Stimulated activated CD8-positive, alpha-beta memory T cell treated with anti-CD3 and anti-CD28 coated beads, Interleukin-7, amount 100 ng/mL, for 1 hour (primary cell): ENCODE results near the gene SSRP1.
"Not testable (repeated sequence)": the region's sequence is repeated elsewhere in the genome, so short reads cannot be mapped to it uniquely, and the experiment has no call there.

Source experiments
- DNase-seq, 2 donors: peaks; one replicate each; pipeline ENCODE4 v3.0.0-alpha.2; 2020; ENCODE audit warnings: low read depth in 2 of 2

SSRP1 gene

DNA sequence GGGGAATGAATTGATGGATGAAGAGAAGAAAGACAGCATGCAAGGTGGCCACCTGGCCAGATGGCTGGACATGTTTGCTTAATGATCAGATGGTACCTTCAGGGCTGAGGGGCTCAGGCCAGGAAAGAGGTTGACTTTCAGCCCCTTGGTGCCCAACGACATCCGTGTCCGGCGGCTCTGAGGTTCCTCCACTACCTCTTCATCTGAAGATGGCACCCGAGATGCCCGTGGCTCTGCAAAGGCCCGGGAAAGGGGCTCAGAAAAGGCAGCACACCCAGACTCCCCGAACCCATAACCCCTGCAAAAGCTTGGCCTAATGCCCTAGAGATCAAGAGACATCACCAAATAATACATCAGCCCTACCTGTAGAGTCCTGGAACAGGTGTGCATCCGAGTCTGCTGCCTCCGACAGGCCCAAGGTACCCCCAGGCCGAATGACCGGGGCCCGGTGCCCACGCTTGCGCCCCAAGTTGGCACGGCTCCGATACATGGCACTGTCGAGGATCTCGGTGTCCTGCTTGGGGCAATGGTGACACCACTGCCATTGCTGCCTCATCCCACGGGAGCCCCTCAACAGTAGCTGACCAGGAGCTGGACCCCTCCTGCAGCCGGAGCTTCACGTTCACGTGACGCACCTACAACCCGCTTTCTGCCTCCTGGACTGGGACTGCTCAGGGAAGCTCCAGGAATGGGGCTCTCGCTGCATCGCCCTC lies 33.8 kb downstream of the SSRP1 start:
- no peak for DNase-seq

DNA sequence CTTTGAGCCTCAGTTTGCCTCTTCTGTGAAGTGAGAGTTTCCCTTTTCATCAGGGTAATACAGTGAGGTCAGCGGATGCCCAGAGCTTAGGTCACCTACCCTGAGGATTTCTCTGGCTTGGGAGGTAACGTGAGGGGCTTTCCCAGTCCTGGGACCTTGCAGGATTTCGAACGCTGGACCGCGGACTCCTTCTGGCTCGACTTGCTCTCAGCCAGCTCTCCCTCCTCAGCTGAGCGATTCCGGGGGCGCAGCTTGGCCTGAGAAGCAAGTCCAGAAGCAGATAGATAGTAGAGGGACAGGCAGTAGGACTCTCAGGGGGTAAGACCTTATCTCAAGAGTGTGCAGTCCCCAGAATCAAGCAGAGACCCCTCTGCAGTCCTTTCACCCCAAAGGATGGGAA lies 34.9 kb downstream of the SSRP1 start:
- no peak for DNase-seq

DNA sequence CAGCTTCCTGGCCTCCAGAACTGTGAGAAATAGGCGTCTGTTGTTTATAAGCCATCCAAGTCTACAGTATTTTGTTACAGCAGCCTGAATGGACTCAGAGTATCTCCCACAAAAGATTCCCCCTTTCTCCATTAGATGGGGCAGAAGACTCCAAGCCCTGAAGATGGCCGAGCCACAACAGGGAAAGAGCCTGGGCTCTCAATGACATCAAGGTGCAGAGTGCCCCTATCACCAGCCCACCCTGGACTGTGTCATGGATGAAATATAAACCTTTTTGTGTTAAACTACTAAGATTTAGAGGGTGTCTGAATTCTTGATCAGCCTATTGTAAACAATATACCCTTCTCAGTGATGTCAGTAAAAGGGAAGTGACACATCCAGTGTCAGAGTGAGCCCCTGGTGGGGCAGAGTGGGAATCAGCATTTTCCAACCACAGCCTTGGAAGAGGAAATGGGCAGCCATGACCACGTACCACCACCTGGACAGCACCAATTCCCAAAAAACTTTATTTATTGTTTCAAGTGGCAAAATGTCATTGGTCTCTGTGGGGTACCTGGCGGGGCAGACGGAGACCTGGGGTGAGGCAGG lies 36.4 kb downstream of the SSRP1 start:
- no peak for DNase-seq

DNA sequence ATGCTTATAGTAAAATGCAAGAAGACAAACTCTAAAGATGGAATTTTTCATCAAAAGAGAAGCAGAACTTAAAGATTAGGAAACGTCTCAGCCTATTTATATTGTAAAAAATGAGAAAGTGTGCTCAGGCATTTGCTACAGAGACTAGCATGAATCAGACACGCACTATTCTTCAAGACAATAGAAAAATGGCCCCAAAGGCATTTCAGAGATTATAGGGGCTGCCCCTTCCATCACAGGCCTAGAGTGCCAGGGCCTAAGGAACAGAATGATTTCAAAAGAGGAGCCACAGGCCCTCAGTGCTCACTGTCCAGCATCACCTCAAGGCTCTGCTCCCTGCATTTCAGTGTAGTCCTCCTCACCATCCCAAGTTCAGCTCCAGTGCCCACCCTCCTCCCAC lies 38.5 kb downstream of the SSRP1 start:
- DNase-seq = no peak

DNA sequence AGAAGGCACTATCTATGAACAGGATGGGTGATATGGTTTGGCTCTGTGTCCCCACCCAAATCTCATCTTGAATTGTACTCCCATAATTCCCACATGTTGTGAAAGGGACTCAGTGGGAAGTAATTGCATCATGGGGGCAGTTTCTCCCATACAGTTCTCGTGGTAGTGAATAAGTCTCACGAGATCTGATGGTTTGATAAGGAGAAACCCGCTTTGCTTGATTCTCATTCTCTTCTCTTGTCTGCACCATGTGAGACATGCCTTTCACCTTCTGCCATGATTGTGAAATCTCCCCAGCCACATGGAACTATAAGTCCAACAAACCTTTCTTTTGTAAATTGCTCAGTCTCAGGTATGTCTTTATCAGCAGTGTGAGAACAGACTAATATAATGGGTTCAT lies 39.5 kb downstream of the SSRP1 start:
- DNase-seq = not testable (repeated sequence)

DNA sequence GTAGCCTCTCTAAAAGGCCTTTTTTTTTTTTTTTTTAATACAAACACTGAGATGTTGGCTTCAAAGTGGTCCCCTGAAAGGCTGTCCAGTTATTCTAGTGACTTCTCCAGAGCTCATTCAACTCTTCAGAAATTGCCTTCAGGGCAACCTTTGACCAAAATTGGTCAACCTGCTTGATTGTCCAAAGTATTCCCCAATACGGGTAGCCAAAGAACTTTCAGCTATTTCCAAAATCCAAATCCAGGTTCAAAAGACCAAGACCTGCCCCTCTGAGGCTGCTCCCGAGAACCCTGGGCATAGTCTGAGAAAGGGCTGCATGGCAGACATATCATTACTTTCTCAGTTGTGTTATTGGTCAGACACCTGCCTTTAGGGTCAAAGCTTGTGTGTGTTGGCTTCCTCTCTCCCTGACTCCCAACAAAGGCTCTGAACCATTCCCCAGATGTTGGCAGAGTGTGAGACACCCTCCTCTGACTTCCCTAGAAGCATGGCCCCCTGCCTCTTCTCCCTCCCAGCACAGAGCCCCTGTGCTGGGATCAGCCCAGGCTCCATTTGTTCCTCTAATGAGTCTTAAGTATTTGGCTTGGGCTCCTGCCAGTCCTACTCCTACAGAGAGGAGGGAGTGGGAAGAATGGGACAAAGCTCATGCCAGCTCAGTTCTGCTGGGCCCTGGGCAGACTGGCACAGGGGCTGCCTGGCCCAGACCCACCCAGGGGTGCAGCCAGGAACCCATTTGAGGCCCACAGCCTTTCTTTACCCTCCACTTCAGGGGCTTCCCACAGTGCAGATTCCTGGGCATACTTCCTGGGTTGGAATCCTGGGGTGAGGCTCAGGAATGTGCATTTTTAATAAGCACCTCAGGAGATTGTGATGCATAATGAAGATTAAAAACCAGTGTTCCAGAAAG lies 41.2 kb downstream of the SSRP1 start:
- DNase-seq = no peak

DNA sequence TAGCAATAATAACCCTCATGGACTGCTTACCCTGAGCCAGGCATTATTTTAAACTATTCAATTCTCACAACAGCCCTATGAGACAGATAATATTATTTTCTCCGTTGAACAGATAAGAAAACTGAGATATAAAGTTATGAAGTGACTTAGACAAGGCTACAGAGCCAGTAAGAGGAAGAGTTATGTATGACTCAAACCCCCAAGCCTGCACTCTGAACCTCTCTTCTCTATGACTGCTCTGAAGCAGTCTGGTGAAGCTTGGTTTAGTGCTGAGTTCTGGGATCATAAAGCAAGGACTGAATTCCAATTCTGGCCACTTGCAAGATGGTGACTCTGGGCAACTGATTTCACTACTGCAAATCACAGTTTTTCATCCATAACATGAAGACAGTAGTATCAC lies 45.4 kb downstream of the SSRP1 start:
- DNase-seq = no peak

DNA sequence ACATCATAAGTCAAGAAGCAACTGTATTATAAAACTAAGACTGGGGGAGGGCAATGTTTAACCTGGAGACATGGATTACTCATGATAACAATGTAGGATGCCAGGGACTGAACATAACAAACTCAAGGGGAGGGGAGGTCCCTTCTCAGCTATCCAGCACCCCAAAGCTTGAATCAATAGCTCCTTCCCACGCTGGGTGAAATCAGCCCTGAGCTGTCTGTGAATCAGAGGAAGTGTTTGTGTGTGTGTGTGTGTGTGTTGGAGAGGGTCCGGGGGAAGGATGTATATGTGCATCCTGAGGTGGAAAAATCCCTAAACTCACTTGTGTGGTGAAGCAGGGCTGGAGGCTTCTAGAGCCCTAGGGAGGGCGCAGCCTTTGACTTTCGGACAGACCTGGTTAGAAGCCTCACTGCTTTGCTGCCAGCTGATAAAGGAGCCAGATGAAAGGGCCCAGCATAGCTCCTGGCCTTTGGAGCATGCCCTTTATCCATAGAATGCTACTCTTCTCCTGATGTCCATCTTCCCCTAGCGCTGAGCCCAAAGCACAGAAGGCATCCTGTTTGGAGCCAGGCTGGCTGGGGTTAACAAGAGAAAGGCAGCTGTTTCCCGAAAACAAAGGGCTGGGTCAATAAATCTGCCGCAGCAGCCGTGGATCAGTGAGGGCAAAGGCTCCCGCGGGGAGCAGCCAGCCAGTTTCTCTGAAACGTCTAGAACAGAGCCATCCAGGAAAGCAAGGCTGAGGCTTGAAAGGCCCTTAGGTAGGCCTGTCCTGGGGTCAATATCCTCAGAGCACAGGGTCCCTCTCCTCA lies 46.7 kb downstream of the SSRP1 start:
- no peak for DNase-seq

DNA sequence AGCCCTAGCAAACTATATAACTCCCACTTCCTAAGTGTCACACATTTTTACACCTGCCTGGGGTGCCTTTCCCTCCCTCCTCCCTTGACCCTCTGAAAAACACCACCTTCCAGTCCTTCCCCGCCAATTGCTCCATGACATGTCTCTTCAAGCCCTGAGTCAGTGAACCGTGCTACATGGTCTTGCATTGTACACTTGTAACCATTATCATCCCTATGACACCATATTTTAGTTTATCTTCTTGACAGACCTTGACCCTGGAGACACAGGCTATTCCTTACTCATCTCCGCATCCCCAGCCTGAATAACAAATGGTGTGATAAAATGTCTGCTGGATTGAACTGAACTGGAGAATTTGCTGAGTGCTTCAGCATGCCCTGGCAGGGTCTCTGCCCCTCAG lies 47.8 kb downstream of the SSRP1 start:
- no peak for DNase-seq

DNA sequence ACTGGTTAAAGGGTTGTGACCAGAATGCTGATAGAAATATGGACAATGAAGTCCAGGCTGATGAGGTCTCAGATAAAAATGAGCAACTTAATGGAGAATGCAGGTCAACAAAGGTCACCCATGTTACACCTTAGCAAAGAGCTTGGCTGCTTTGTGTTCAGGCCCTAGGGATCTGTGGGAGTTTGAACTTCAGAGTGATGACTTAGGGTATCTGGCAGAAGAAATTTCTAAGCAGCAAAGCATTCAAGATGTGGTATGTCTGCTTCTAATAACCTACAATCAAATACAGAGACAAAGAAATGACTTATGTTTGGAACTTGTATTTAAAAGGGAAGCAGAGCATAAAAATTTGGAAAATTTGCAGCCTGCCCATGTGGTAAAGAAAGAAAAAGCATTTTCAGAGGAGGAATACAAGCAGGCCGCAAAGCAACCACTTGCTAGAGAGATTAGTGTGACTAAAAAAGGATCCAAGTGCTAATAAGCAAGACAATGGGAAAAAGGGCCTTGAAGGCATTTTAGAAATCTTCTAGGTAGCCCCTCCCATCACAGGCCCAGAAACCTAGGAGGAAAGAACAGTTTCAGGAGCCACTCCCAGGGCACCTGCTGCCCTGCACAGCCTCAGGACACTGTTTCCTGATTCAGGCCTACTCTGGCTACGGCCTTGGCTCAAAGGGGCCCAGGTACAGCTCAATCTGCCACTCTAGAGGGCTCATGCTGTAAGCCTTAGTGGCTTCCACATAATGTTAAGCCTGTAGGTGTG lies 52.3 kb downstream of the SSRP1 start:
- no peak for DNase-seq

DNA sequence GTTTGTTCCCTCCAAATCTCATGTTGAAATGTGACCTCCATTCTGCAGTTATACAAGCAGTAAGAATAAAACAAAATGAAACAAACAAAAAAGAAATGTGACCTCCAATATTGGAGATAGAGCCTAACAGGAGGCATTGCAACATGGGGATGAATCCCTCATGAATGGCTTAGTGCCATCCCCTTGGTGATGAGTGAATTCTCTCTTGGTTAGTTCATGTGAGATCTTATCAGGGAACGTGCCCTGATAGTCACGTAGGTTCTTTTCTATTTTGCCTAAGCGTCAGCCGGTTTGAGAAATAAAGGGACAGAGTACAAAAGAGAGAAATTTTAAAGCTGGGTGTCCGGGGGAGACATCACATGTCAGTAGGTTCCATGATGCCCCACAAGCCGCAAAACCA lies 54.1 kb downstream of the SSRP1 start:
- DNase-seq = not testable (repeated sequence)

DNA sequence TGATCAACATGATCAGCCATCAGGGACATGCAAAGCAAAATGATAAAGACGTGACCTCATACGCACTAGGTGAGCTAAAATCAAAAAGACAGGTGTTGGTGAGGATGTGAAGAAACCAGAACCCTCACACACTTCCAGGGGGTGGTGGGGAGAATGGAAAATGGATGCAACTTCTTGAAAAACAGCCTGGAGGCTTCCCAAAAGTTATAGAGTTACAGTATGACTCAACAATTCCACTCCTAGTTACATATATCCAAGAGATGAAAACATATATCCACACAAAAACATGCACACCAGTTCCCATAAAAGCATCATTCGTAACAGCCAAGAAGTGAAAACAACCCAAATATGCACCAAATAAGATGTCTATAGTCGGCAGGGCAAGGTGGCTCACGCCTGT lies 56.6 kb downstream of the SSRP1 start:
- DNase-seq = no peak

DNA sequence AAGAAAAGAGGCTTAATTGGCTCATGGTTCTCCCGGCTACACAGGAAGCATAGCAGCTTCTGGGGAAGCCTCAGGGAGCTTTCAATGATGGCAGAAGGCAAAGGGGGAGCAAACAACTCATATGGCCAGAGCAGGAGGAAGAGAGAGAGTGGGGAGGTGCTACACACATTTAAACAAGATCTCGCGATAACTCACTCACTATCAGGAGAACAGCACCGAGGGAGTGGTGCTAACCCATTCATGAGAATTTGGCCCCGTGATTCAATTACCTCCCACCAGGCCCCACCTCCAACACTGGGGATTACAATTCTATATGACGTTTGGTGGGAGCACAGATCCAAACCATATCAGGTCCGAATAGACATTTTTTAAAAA lies 57.0 kb downstream of the SSRP1 start:
- no peak for DNase-seq

DNA sequence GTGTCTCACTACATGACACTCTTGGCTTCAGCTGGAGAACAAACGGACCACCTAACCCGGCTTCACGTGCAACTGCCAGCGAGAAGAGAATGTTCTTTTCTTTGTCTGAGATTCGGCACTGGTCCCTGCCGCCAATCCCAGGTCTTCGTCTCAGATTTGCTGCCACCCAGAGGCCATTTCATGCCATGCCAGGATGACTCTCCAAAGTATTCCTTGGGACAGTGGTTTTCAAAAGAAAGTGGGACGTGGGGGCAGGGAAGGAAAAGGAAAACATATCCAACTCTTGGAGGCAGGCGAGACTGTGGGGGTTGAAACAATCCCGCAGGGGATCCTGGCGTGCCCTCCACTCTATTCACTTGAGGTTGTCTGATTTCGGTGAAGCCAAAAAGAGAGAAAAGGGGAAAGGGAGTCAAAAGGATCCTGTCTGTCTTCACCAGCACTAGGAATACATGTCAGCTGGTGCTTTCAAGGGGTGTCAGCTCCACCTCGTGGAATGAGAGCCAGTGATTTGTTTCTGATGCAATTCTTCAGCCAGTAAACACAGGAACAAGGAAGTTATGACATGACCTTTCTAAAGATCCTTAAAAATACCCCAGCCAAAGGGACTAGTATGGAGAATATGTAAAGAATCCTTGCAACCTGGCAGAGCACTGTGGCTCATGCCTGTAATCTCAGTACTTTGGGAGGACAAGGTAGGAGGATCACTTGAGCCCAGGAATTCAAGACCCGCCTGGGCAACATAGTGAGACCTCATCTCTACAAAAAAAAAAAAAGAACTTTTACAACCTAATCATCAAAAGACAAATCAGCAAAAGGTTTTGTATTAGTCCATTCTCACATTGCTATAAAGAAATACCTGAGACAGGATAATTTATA lies 57.6 kb downstream of the SSRP1 start:
- no peak for DNase-seq

DNA sequence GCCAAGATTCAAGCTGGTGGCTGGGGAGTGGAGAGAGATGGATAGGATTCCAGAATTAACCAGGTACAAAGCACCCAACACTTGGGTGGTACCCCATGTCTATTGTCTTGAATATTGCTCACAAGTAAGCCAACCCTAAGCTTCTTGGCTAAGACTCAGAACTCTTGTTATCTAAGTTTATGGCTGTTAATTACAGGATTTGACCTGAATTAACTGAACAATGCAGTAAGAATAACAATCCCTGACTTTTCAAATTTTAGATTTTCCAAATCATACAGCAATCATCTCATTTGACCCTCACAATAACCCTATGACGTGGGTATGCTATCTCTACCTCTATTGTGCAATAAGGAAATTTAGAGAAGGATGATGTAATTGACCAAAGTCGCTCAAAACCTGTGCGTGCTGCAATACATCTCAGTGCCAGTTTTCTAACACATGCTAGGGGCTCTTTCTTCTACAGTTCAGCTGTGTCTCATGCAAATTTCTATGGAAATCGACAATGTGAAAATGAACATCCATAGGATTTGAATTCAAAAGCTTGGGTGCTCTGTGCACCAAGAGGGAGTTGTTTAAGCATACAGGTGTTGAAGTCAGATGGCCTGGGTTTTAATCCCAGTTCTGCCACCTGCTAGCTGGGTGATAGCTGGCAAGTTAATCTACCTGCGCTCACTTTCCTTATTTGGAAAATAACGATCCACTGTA lies 58.6 kb downstream of the SSRP1 start:
- no peak for DNase-seq

DNA sequence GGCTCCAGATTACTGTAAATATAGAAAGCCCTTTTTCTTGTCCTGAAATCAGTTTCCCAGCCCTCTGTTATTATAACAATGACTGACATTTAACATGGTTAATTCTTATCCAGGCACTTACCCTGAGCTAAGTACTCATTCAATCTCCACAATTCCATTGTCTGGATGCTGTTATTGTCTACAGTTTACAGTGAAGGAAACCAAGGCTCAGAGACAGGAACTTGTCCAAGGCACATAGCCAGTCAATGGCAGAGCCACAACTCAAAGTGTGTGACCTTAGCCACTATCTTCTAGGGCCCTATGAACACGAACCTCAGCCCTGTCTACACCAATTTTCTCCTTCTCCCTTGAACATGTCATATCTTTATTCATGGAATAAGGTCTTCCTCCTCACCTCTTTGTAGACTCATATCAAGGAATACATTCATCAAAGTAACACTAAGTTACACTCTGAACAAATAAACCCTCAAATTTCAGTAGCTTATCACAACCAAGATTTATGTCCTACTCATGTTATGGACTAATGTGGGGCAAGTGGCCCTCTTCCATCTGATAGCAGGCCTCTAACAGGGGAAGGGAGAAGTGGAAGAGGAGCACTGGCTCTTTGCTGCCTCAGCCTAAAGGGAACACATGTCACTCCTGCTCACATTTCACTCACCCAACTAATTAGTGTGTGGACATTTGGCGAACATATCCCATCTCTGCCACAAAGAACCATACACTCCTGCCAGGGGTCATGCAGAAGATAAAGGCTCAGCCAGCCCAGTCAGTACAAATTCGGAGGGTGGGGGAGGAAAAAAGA lies 59.3 kb downstream of the SSRP1 start:
- DNase-seq = no peak
